AG08396 (cell line): ENCODE results near the gene SARDH.

Experiments
- DNase-seq: peaks from one replicate; pipeline ENCODE4 v3.0.0; 2012; ENCODE audit warnings: low spot score, mixed read lengths

SARDH gene

GRCh38 chr9:133669182-133669801, 68.9 kb downstream of the SARDH start:
- no peak for DNase-seq

DNA sequence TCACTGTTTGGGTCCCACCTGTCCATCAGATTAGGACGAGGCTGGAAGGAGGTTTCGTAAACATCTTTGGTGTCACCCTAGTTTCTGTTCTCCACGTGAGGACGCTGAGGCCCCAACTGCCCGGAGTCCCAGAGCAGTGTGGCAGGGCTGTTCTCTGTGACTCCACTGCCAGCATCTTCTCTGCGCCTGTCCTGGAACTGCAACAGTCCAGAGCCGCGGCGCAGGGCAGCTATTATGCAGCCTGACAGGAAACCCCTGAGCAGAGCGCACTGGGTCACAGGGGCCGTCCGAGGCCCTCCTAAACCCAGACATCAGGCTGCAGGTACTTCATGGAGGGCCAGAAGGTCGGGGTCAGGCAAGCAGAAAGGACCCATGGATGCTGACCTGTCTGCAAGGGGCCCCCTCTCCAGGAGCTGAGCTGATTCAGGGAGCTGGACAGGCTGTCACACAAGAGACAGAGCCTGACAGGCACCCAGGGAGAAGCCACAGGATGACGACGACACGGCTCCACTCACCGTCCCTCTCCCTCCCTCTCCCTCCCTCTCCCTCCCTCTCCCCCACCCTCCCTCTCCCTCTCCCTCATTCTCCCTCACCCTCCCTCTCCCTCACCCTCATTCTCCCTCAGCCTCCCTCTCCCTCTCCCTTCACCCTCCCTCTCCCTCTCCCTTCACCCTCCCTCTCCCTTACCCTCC, 70.2 kb downstream of the SARDH start:
- DNase-seq, result no peak

GRCh38 chr9:133666845-133667244, 71.3 kb downstream of the SARDH start:
- no peak for DNase-seq

DNA sequence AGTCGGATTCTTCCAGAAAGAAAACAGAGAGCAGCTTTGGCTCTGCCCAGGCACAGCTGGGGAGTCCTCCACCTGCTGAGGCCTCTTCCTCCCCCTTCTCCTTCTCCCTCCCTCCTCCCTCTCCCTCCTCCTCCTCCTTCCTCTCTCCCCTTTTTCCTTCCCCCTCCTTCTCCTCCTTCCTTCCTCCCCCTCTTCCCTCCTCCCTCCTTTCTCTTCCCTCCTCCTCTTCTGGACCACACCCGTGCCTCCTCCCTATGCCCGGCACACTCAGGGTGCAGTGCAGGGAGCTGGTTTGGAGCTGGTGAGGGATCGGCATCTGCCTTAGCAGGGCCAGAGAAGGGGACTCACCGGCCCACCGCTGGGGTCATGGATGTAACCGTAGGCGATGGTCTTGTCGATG, 71.8 kb downstream of the SARDH start:
- DNase-seq, result no peak

GRCh38 chr9:133665535-133665934, 72.6 kb downstream of the SARDH start:
- no peak for DNase-seq

GRCh38 chr9:133665096-133665495, 73.1 kb downstream of the SARDH start:
- no peak for DNase-seq

- no peak for DNase-seq
Observed at GRCh38 chr9:133664173-133665050, 73.7 kb downstream of the SARDH start.

GRCh38 chr9:133661846-133662540, 76.2 kb downstream of the SARDH start:
- no peak for DNase-seq

- DNase-seq, result no peak
Observed at GRCh38 chr9:133659516-133659915, 78.6 kb downstream of the SARDH start.

DNA sequence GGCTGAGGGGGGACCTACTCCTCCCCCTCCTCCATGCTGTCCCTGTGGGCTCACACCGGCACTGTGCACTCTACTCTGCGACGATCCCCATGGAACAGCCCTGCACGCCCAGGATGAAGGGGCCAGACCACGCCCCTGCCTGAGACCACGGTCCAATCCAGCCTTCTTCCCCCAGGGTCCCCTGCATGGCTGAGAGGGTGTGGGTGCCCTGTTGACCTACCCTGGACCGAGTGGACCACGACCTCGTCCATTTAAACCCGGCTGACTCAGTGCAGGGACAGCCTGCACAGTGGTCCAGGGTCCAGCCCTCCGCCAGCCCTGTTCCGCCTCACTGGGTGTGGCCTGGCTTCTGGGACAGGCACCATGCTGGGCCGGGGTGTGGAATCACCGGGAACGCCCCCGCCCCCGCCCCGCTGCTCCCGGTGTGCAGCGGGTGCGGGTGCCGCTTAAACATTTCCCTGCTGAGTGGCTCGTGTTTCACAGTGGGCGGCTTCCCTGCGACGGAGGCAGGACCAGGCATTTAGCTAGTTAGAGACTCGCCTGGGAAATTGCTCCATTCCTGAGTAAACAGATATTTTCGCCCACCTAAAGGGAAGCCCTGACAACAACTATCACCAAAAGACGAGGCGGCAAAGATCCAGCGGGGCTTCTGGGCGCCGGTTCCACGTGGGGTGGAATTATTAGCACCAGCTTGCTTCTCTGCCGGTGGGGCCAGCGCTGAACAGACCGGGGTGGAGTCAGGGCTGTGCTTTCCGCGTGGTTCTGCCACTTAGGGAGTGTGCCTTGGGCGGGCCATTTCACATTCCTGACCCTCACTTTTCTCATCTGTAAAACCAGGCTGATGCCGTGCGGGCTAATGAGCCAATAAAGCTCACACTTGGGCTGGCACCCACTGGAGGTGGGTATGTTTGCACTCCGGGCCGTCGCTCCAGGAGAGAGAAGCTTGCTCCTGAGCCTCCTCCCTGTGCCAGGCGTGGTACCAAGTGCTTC, 79.4 kb downstream of the SARDH start:
- DNase-seq, result peak; percentile 64

DNA sequence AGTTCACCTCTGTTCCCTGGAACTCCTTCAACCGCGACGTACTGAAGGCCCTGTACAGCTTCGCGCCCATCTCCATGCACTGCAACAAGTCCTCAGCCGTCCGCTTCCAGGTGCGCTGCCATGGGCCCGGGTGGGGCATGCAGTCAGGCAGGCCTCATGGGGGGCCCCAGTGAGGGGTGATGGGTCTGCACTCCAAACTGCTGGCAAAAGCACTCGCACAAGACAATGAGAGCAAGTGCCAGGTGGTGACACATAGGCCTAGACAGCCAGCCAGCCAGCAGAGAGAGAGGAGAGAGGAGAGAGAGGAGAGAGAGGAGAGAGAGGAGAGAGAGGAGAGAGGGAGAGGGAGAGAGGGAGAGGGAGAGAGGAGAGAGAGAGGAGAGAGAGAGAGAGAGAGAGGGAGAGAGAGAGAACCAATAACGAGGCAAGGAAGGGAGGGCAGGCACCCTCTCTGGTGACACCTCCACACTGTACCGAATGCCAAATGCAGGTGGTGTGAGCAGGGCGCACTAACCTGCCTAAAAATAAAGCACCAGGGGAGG, 81.0 kb downstream of the SARDH start:
- DNase-seq, result no peak

DNA sequence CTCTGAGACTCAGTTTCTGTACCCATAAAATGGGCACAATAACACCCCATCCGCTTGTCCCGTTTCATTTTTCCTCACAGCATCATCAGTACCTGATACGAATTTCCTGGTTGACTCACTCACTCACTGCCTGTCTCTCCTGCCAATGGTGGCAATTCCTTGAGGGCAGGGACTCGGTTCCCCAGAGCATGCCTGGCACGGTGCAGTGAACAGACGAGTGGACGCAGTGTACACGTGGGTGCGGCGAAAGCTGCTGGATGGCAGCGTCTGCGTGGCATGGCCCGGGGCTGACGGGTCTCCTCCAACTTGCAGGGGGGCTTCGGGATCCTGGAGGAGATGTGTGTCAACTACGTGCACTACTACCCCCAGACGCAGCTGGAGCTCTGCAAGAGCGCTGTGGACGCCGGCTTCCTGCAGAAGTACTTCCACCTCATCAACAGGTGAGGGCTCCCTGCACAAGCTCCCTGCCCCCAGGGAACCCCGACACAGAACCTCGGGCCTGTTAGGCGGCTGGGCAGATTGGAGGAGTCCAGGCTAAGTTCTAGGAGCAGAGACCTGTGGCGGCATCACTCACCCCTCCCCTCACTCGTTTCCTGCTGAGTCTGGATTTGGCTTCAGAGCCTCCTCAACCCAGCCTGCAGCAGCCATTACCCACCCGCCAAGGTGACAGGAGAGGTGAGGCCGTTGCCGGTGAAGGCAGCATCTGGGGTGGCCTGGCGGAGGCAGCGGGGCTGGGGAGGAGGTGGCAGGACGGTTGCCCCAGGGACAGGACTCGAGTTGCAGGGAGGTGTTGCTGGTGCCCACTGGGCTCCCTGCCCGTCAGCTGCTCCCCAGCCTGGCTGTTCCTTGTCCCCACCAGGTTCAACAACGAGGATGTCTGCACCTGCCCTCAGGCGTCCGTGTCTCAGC, 81.7 kb downstream of the SARDH start:
- no peak for DNase-seq

DNA sequence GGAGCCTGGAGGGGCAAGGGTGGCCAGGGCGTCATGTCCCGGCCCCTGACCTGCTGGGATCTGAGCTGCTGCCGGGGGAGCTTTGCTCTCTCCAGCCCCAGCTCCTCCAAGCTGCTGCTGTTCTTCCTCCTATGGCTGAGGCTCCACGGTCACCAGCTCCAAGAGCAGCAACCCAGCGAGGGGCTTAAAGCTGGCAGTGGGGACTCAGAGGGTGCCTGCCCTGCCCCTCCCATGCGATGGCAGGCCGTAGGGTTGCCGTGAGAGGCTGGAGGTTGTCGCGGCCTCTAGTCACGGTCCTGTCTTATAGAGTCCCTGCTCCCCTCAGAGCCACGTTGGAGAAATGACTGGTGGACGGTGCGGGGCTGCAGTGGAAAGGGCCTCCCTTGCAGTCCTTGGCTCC, 82.5 kb downstream of the SARDH start:
- DNase-seq, result no peak

DNA sequence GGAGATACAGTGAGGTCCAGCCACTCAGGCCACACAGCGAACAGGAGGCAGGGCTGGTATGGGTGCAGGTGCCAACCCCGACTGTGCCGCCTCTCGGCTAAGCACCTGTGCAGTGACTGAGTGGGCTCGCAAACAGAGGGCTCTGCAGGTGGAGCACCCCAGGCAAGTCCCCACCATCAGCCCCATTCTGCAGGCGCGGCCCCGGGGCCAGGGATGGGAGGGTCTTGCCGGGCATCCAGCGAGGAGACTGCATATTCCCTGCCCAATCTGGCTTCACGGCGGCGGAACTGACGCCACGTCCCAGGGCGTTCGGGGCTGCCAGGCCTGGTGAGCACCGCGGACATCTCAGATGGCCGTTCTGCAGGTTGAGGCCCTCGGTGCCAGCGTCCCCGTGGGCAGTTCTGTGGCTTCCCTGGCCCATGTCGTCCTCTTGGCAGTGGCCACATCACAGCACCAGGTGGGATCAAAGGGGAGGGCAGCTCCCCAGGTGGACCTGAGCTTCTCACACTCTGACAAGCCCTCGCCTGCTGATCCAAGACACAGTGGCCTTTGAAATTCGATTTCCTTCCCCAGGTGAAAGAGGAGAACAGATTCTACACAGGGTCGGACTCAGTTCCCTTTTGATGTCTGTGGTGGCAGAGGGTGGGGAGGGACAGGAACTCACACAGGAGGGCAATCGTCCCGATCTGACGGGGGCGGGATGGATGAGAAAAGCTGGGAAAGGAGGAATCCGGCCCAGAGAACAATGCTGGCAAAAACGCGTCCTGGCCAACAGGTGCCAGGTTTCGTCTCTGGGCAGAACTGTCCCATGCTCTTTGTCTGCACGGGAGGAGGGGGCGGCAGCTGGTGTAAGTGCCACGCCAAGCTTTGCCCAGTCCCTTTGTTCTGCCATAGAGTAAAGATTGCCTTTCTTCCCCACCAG, 83.2 kb downstream of the SARDH start:
- no peak for DNase-seq

- DNase-seq, result no peak
Observed at GRCh38 chr9:133653638-133654037, 84.5 kb downstream of the SARDH start.

DNA sequence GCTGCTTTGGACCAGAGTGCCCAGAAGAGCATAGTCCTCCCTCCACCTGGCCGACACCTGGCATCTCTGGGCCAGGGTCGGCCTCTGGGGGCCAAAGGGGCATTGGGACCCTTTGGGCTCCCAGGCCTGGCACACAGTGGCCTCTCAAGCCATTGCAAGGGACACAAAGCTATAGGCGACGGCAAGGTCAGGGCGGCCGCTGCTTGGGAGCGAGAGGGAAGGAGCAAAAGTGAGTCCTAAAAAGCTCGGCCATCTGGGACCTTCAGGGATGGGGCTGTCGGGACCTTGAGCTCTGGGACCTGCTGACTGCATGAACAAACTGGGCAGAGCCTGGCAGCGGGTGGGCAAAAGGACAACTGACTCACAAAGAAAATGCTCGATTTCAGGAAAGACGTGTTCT, 88.1 kb downstream of the SARDH start:
- DNase-seq, result no peak

DNA sequence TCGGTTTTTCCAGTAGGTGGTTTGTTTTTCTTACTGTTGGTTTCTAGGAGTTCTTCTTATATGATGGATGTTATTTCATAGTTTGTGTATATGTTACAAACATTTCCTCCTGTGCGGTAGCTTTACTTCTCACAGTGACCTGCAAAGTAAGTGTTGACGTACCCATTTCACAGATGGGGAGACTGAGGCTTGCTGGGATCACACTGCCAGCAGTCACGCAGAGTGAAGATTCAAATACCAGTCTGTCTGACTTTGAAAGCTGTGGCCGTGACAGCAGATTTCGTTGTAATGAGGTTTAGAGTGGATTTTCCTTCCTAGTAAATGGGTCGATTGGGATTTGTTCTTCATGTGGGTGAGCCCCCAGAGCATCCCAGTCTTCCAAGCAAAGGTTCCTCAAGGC, 89.0 kb downstream of the SARDH start:
- no peak for DNase-seq

DNA sequence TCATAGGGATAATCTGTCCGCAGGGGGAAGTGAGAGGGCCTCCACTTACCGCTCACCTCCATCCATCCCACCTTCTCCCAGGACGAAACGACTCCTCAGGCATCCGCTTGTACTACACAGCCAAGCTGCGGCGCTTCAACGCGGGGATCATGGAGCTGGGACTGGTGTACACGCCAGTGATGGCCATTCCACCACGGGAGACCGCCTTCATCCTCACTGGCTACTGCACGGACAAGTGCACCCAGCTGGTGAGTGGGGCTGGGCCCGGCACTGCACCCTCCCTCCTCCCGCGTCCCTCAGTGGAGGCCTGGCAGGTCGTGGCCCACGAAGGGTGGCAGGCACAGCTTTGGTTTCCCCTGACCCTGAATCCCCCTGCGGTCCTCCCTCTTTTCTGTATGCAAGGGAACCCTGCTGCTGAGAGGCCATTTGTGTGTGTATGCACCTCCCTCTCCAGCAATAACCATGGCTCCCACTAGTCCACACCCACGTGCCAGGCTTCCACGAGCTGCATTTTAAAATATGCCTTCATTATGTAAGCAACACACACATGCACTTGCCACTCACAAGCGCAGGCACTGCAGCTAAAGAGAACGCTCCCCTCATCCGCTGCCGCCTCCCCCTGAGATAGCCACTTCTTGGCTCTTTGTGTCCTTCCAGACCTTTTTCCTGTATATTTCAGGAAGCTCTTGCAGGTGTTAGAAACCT, 90.2 kb downstream of the SARDH start:
- DNase-seq, result no peak
